Measurements from ENCODE around the gene CCDC178.

Gene CCDC178

GRCh38 chr18:33062834-33063364 lies 377.6 kb downstream of the CCDC178 start:
- Histone ChIP-seq H3K9me3 (ENCODE audit: control insufficient read depth in 1 of 2, low read length in 2 of 2) (peaks cover 0 to 5% of the 10 kb centered on the region in 2 donors), H3K4me3 (ENCODE audit: low read depth in 1 of 2, low read length in 2 of 2) (no peak overlapping the region), H3K27ac (ENCODE audit: low read length) (no peak overlapping the region), H3K4me1 (ENCODE audit: control insufficient read depth in 1 of 2, insufficient read depth in 2 of 2, low read length in 2 of 2) (no peaks in the 10 kb centered on the region), H3K36me3 (ENCODE audit: control insufficient read depth in 1 of 2, insufficient read depth in 2 of 2, low read length in 2 of 2) (no peaks in the 10 kb centered on the region), H3K27me3 (ENCODE audit: low read depth, low read length) (no peaks in the 10 kb centered on the region)

DNA sequence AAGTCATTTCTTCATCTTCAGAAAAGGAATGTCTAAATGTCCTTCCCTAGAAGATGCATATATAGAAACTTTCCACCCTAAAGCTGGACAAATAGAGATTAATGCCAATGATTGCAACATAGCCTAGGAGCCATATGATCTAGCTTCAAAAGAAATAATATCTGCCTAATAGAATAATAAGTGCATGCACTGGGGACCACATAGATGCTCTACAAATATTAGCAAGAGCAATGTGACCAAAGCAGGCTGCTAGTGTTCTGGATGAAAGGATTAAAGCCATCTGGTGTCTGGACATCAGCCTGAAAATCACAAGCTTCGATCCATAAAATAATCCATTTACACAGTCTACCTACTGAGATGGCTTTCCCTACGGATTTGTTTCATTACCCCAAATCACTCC lies 387.6 kb downstream of the CCDC178 start:
- no peak overlapping the region for H3K27ac ChIP-seq (ENCODE audit: low read length)
- no peak overlapping the region for H3K4me3 ChIP-seq (ENCODE audit: low read depth in 1 of 2, low read length in 2 of 2)
- no peaks in the 10 kb centered on the region for H3K36me3 ChIP-seq (ENCODE audit: control insufficient read depth in 1 of 2, insufficient read depth in 2 of 2, low read length in 2 of 2)
- no peaks in the 10 kb centered on the region for H3K9me3 ChIP-seq (ENCODE audit: control insufficient read depth in 1 of 2, low read length in 2 of 2)
- H3K27me3 ChIP-seq (ENCODE audit: low read depth, low read length): no peaks in the 10 kb centered on the region
- no peaks in the 10 kb centered on the region for H3K4me1 ChIP-seq (ENCODE audit: control insufficient read depth in 1 of 2, insufficient read depth in 2 of 2, low read length in 2 of 2)

- Histone ChIP-seq H3K4me3 (ENCODE audit: low read depth in 1 of 2, low read length in 2 of 2) (no peak overlapping the region), H3K27ac (ENCODE audit: low read length) (no peak overlapping the region), H3K4me1 (ENCODE audit: control insufficient read depth in 1 of 2, insufficient read depth in 2 of 2, low read length in 2 of 2) (no peaks in the 10 kb centered on the region), H3K27me3 (ENCODE audit: low read depth, low read length) (no peaks in the 10 kb centered on the region), H3K36me3 (ENCODE audit: control insufficient read depth in 1 of 2, insufficient read depth in 2 of 2, low read length in 2 of 2) (no peaks in the 10 kb centered on the region), H3K9me3 (ENCODE audit: control insufficient read depth in 1 of 2, low read length in 2 of 2) (no peaks in the 10 kb centered on the region)
Observed at GRCh38 chr18:33051407-33051806, 389.1 kb downstream of the CCDC178 start.

GRCh38 chr18:33040213-33040612 lies 400.3 kb downstream of the CCDC178 start:
- no peaks in the 10 kb centered on the region for H3K27me3 ChIP-seq (ENCODE audit: low read depth, low read length)
- H3K36me3 ChIP-seq (ENCODE audit: control insufficient read depth in 1 of 2, insufficient read depth in 2 of 2, low read length in 2 of 2): no peaks in the 10 kb centered on the region
- H3K4me1 ChIP-seq (ENCODE audit: control insufficient read depth in 1 of 2, insufficient read depth in 2 of 2, low read length in 2 of 2): no peaks in the 10 kb centered on the region
- H3K9me3 ChIP-seq (ENCODE audit: control insufficient read depth in 1 of 2, low read length in 2 of 2): peaks cover 0 to 5% of the 10 kb centered on the region in 2 donors
- H3K4me3 ChIP-seq (ENCODE audit: low read depth in 1 of 2, low read length in 2 of 2): no peak overlapping the region
- H3K27ac ChIP-seq (ENCODE audit: low read length): no peak overlapping the region

DNA sequence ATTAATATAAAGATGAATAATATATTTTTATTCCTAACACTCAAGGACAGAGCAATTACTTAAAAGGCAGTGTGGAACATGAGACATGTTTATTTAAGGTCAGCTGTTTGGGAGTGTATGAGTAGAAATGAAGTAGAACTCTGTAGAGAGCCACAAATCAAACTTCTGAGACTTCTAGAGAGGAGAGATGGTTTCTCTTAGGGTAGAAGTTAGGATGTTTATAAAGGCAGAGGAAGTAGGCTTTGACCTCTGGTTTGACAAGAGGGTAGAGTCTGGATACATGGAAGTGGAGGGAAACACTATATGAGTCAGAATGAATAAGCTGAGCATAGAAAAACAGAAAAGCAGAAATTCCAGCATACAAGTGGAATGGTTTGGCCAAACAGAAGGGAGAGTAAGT lies 405.6 kb downstream of the CCDC178 start:
- Histone ChIP-seq H3K4me3 (ENCODE audit: low read depth in 1 of 2, low read length in 2 of 2) (no peak overlapping the region), H3K9me3 (ENCODE audit: control insufficient read depth in 1 of 2, low read length in 2 of 2) (peaks cover 0 to 5% of the 10 kb centered on the region in 2 donors), H3K4me1 (ENCODE audit: control insufficient read depth in 1 of 2, insufficient read depth in 2 of 2, low read length in 2 of 2) (no peaks in the 10 kb centered on the region), H3K36me3 (ENCODE audit: control insufficient read depth in 1 of 2, insufficient read depth in 2 of 2, low read length in 2 of 2) (no peaks in the 10 kb centered on the region), H3K27me3 (ENCODE audit: low read depth, low read length) (no peaks in the 10 kb centered on the region), H3K27ac (ENCODE audit: low read length) (no peak overlapping the region)

DNA sequence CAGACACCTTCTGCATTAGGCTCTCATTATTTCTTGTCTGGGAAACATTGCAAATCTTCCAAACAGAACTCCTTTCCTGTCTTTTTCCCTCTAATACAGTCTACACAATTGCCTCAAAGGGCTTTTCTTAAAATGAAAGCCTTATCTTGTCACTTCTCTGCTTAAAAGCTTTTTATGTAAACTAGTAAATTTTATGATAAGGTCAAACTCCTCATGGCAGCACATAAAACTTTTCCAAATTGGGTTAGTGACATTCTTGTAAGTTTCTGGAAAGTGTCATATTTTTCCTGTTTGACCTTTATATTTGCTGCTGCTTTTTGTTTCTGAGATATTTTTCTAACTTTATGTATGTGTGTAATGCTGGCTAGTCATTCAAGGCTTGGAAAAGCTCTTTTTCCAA lies 406.3 kb downstream of the CCDC178 start:
- H3K4me3 ChIP-seq (ENCODE audit: low read depth in 1 of 2, low read length in 2 of 2): no peak overlapping the region
- no peaks in the 10 kb centered on the region for H3K27me3 ChIP-seq (ENCODE audit: low read depth, low read length)
- no peaks in the 10 kb centered on the region for H3K36me3 ChIP-seq (ENCODE audit: control insufficient read depth in 1 of 2, insufficient read depth in 2 of 2, low read length in 2 of 2)
- no peak overlapping the region for H3K27ac ChIP-seq (ENCODE audit: low read length)
- H3K9me3 ChIP-seq (ENCODE audit: control insufficient read depth in 1 of 2, low read length in 2 of 2): peaks cover 0 to under 1% of the 10 kb centered on the region in 2 donors
- no peaks in the 10 kb centered on the region for H3K4me1 ChIP-seq (ENCODE audit: control insufficient read depth in 1 of 2, insufficient read depth in 2 of 2, low read length in 2 of 2)

- H3K27ac ChIP-seq (ENCODE audit: low read length): no peak overlapping the region
- no peaks in the 10 kb centered on the region for H3K27me3 ChIP-seq (ENCODE audit: low read depth, low read length)
- H3K4me3 ChIP-seq (ENCODE audit: low read depth in 1 of 2, low read length in 2 of 2): no peak overlapping the region
- no peaks in the 10 kb centered on the region for H3K36me3 ChIP-seq (ENCODE audit: control insufficient read depth in 1 of 2, insufficient read depth in 2 of 2, low read length in 2 of 2)
- no peaks in the 10 kb centered on the region for H3K9me3 ChIP-seq (ENCODE audit: control insufficient read depth in 1 of 2, low read length in 2 of 2)
- no peaks in the 10 kb centered on the region for H3K4me1 ChIP-seq (ENCODE audit: control insufficient read depth in 1 of 2, insufficient read depth in 2 of 2, low read length in 2 of 2)
Observed at GRCh38 chr18:33022370-33022769, 418.2 kb downstream of the CCDC178 start.

DNA sequence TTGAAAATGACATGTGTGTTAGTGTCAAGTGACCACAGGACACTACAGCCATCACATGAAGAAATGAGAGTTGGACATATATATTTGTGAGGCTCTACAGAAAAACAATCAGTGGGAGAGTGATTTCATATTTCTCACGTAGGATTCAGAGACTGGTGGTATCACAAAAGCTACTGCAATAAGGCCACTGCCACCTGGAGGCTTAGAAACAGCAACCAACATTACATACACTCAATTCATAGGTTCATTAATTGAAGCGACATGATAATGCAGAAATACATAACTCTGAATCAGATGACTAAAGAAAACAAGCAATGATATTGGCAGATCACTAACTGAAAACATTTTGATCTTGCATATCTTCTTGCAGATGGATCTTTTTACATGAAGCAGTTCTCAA lies 419.6 kb downstream of the CCDC178 start:
- no peaks in the 10 kb centered on the region for H3K9me3 ChIP-seq (ENCODE audit: control insufficient read depth in 1 of 2, low read length in 2 of 2)
- no peaks in the 10 kb centered on the region for H3K36me3 ChIP-seq (ENCODE audit: control insufficient read depth in 1 of 2, insufficient read depth in 2 of 2, low read length in 2 of 2)
- H3K4me3 ChIP-seq (ENCODE audit: low read depth in 1 of 2, low read length in 2 of 2): no peak overlapping the region

DNA sequence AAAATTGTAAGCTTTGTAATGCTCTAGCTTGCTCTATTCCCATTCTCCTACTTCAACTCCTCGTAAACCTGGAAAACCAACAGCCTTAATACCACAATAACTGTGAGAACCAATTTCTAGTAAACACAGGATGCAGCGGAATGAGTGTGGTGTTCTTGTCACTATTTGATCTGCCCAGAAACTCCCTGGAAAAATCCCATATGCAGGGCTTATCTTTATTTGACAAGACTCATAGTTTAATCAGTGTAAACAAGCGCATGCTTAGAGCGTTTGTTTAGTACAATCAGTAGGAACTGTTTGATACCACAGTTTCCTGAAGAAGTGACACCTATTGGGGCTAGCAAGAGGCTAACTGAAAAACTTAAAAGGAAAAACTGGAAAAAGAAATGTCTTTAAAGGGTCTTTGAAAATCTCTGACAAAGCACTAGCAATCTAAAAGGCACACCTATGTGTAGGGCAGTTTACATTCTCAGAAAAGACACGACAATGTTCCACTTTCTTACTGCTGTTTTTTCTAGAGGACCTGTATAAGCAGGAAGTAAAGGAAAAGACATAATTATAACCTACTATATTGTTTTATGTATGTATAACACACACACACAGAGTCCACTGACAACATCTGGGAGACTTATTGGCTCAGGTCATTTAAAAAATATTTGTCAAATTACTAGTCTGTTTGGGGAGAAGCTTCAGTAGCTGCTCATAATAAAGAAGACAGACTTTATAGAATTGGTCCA lies 426.3 kb downstream of the CCDC178 start:
- H3K27ac ChIP-seq (ENCODE audit: low read length): no peak overlapping the region
- no peak overlapping the region for H3K4me3 ChIP-seq (ENCODE audit: low read depth in 1 of 2, low read length in 2 of 2)
- no peaks in the 10 kb centered on the region for H3K36me3 ChIP-seq (ENCODE audit: control insufficient read depth in 1 of 2, insufficient read depth in 2 of 2, low read length in 2 of 2)
- no peaks in the 10 kb centered on the region for H3K9me3 ChIP-seq (ENCODE audit: control insufficient read depth in 1 of 2, low read length in 2 of 2)
- H3K27me3 ChIP-seq (ENCODE audit: low read depth, low read length): no peaks in the 10 kb centered on the region
- no peaks in the 10 kb centered on the region for H3K4me1 ChIP-seq (ENCODE audit: control insufficient read depth in 1 of 2, insufficient read depth in 2 of 2, low read length in 2 of 2)

More for the DNA sequence above, 419.6 kb downstream of the CCDC178 start:
- Histone ChIP-seq H3K27ac (ENCODE audit: low read length) (no peak overlapping the region), H3K4me1 (ENCODE audit: control insufficient read depth in 1 of 2, insufficient read depth in 2 of 2, low read length in 2 of 2) (no peaks in the 10 kb centered on the region), H3K27me3 (ENCODE audit: low read depth, low read length) (no peaks in the 10 kb centered on the region)

- Histone ChIP-seq H3K4me1 (ENCODE audit: control insufficient read depth in 1 of 2, insufficient read depth in 2 of 2, low read length in 2 of 2) (no peaks in the 10 kb centered on the region), H3K27ac (ENCODE audit: low read length) (no peak overlapping the region), H3K36me3 (ENCODE audit: control insufficient read depth in 1 of 2, insufficient read depth in 2 of 2, low read length in 2 of 2) (no peaks in the 10 kb centered on the region), H3K9me3 (ENCODE audit: control insufficient read depth in 1 of 2, low read length in 2 of 2) (no peaks in the 10 kb centered on the region), H3K27me3 (ENCODE audit: low read depth, low read length) (no peaks in the 10 kb centered on the region), H3K4me3 (ENCODE audit: low read depth in 1 of 2, low read length in 2 of 2) (no peak overlapping the region)
Observed at GRCh38 chr18:33010149-33010548, 430.4 kb downstream of the CCDC178 start.

DNA sequence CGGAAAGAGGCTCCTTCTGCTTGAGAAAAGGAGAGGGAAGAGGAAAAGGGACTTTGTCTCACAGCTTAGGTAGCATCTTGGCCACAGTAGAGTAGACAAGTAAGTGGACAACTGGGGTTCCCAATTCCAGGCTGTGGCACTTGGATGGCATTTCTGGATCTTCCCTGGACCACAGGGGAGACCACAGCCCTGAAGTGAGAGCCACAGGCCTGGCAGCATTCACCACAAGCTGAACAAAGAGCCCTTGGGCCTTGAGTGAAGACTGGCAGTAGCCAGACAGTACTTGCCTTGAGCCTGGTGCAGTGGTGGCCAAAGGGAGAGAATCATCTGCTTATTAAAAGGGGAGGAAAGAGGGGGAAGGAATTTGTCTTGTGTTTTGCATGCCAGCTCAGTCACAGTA lies 441.6 kb downstream of the CCDC178 start:
- no peaks in the 10 kb centered on the region for H3K4me1 ChIP-seq (ENCODE audit: control insufficient read depth in 1 of 2, insufficient read depth in 2 of 2, low read length in 2 of 2)
- H3K27ac ChIP-seq (ENCODE audit: low read length): no peak overlapping the region
- no peak overlapping the region for H3K4me3 ChIP-seq (ENCODE audit: low read depth in 1 of 2, low read length in 2 of 2)
- H3K36me3 ChIP-seq (ENCODE audit: control insufficient read depth in 1 of 2, insufficient read depth in 2 of 2, low read length in 2 of 2): no peaks in the 10 kb centered on the region
- H3K27me3 ChIP-seq (ENCODE audit: low read depth, low read length): no peaks in the 10 kb centered on the region
- peaks cover 0 to 7% of the 10 kb centered on the region in 2 donors for H3K9me3 ChIP-seq (ENCODE audit: control insufficient read depth in 1 of 2, low read length in 2 of 2)

DNA sequence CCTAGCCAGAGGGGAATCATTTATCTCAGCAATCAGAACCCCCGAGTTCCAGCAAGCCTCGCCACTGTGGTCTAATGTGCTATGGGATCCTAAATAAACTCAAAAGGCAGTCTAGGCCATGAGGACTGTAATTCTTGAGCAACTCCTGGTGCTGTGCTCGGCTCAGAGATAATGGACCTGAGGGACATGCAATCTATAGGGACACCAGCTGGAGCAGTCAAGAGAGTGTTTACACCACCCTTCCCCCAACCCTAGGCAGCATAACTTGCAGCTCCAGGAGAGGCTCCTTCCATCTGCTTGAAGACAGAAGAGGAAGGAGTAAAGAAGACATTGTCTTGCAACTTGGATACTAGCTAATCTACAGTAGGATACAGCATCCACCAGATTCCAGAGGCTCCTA lies 442.2 kb downstream of the CCDC178 start:
- Histone ChIP-seq H3K4me3 (ENCODE audit: low read depth in 1 of 2, low read length in 2 of 2) (no peak overlapping the region), H3K4me1 (ENCODE audit: control insufficient read depth in 1 of 2, insufficient read depth in 2 of 2, low read length in 2 of 2) (no peaks in the 10 kb centered on the region), H3K36me3 (ENCODE audit: control insufficient read depth in 1 of 2, insufficient read depth in 2 of 2, low read length in 2 of 2) (no peaks in the 10 kb centered on the region), H3K9me3 (ENCODE audit: control insufficient read depth in 1 of 2, low read length in 2 of 2) (peaks cover 0 to 7% of the 10 kb centered on the region in 2 donors), H3K27ac (ENCODE audit: low read length) (no peak overlapping the region), H3K27me3 (ENCODE audit: low read depth, low read length) (no peaks in the 10 kb centered on the region)
